AG09319 (cell line): ENCODE measurements around the gene RPTOR.

Experiments used
- DNase-seq: peaks from one replicate; pipeline ENCODE4 v3.0.0-alpha.2; 2010; ENCODE audit warnings: low read depth; ENCODE audit errors: extremely low read depth
- CTCF ChIP-seq: IDR thresholded peaks from 2 replicates; pipeline ENCODE4 v1.5.1; 2011; ENCODE audit warnings: low read depth, mild to moderate bottlenecking, inconsistent platforms, low read length, moderate library complexity

Gene RPTOR

DNA sequence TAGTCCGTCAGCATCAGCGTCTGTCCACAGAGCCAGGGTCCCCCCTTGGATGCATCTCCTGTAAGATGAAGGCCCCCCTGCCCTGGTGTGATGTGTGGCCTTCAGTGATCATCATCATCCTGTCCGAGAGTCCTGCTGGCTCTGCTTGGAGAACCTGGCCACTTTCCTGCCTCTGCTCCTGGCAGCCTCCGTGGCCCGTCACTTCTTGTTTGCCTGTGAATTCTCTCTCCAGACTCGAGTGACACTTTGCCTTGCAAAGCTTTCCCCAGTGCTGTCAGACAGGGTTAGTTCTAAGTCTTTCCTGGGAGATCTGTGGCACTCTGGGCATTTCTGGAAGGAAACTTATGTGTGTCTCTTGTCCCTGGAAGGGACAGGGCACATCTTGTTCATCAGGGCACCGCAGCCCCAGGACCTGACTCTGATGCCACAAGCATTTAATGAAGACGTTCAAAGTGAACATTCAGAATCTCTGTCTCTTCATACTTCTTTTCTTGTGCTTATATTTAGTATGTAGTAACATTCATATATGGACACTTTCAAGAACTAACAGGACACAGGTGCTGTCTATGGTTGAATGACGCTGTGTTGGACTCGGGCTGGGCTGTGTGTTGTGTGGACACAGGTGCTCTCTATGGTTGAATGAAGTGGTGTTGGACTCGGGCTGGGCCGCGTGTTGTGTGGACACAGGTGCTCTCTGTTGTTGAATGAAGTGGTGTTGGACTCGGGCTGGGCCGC is 68.5 kb downstream of the RPTOR start:
- no peak for TF ChIP-seq CTCF
- DNase-seq = no peak

DNA sequence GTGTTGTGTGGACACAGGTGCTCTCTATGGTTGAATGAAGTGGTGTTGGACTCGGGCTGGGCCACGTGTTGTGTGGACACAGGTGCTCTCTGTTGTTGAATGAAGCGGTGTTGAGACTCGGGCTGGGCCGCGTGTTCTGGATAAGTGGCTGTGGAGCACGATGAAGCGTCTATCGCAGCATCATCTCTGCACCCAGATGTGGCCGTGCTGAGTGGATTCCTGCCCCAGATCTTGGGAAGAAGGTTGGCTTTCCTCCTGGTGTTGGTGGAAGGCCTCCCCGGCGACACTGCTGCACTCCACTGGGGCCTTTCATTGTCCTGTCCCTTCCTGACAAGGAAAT is 69.1 kb downstream of the RPTOR start:
- no peak for DNase-seq
- no peak for TF ChIP-seq CTCF

- DNase-seq = no peak
- TF ChIP-seq CTCF = no peak
Observed at GRCh38 chr17:80614332-80615047, 69.9 kb downstream of the RPTOR start.

GRCh38 chr17:80615376-80615775 is 70.7 kb downstream of the RPTOR start:
- DNase-seq = no peak
- no peak for TF ChIP-seq CTCF

DNA sequence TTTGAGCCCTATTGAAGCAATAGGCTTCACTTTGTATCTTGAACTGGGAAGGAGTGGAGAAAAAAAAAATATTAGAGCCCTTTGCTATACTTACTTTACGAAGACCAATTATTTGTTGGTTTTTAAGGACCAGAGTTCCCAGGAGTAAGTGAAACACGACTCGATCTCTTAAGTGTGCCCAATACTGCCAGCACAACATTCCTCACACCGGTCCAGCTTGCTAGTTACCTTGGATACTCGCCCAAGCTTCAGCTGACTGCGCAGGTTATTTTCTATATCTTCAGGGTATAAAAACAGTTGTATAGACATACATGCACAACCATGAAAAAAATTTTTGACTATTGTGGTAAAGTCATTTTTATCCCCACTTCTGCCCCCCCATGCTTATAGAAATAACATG is 72.1 kb downstream of the RPTOR start:
- no peak for DNase-seq
- no peak for TF ChIP-seq CTCF

GRCh38 chr17:80618304-80618703 is 73.7 kb downstream of the RPTOR start:
- no peak for TF ChIP-seq CTCF
- no peak for DNase-seq

GRCh38 chr17:80619535-80620235 is 75.0 kb downstream of the RPTOR start:
- TF ChIP-seq CTCF = no peak
- DNase-seq = no peak
